Keratinocyte (primary cell): ENCODE data around the gene INTS1.

Experiments used
- EZH2 ChIP-seq: IDR thresholded peaks from one replicate; pipeline ENCODE4 v1.6.1; 2012; ENCODE audit warnings: inconsistent platforms, mild to moderate bottlenecking, low read length, moderate library complexity
- TF ChIP-seq, protein P1 (sequence below), 3 experiments: IDR thresholded peaks in 1 of 3; conservative IDR thresholded peaks in 1 of 3; optimal IDR thresholded peaks in 1 of 3; 2 replicates in 2 of 3; 3 replicates in 1 of 3; pipeline versions ENCODE3 to v1.5.1; 2011; ENCODE audit warnings: low read length in 3 of 3, mild to moderate bottlenecking in 3 of 3, moderate library complexity in 2 of 3, control low read depth in 1 of 3, inconsistent platforms in 1 of 3; ENCODE audit not compliant: insufficient read depth in 2 of 3; ENCODE audit errors: extremely low read depth in 1 of 3

- TF ChIP-seq, protein P1, sequence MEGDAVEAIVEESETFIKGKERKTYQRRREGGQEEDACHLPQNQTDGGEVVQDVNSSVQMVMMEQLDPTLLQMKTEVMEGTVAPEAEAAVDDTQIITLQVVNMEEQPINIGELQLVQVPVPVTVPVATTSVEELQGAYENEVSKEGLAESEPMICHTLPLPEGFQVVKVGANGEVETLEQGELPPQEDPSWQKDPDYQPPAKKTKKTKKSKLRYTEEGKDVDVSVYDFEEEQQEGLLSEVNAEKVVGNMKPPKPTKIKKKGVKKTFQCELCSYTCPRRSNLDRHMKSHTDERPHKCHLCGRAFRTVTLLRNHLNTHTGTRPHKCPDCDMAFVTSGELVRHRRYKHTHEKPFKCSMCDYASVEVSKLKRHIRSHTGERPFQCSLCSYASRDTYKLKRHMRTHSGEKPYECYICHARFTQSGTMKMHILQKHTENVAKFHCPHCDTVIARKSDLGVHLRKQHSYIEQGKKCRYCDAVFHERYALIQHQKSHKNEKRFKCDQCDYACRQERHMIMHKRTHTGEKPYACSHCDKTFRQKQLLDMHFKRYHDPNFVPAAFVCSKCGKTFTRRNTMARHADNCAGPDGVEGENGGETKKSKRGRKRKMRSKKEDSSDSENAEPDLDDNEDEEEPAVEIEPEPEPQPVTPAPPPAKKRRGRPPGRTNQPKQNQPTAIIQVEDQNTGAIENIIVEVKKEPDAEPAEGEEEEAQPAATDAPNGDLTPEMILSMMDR (optimal IDR thresholded peaks at IDR 0.05 in 1 of 3, IDR thresholded peaks at IDR 0.05 in 1 of 3, conservative IDR thresholded peaks at IDR 0.05 in 1 of 3; ENCODE audit: extremely low read depth in 1 of 3, insufficient read depth in 2 of 3, low read length in 3 of 3): peak in 1 of 3 experiments; percentile 11
- TF ChIP-seq EZH2: no peak
Observed at GRCh38 chr7:1439373-1440363, 64.5 kb downstream of the INTS1 start.
